Adrenal gland (tissue), 12 donors: ENCODE results near the gene ATP5PF. TPM values are rescaled to one million over a fixed set of nuclear protein-coding genes. Genes with fewer than 3 reads are reported as not detected.

Source experiments
- DNase-seq, 7 donors: peaks; one replicate each; pipeline ENCODE4 v3.0.0-alpha.2; 2019 to 2020
- H3K27ac ChIP-seq, 5 donors: fragments of 200-600 bp; sonication (generic) in 4 of 5; 1 replicate in 3 of 5; 2 replicates in 2 of 5; pipeline versions ENCODE4 v1.5.1 to v1.8.0; 2016 to 2020; ENCODE audit warnings: mild to moderate bottlenecking in 1 of 5
- H3K27me3 ChIP-seq: fragments of 200-600 bp; 2 replicates; pipeline ENCODE4 v1.8.0; 2021
- H3K36me3 ChIP-seq, 2 donors: fragments of 200-600 bp; replicated peaks in 1 of 2; 1 replicate in 1 of 2; 2 replicates in 1 of 2; pipeline versions ENCODE4 v1.5.1 to v1.8.0; 2018 to 2022
- H3K4me1 ChIP-seq, 2 donors: fragments of 200-600 bp; replicated peaks in 1 of 2; 1 replicate in 1 of 2; 2 replicates in 1 of 2; pipeline versions ENCODE4 v1.5.1 to v1.8.0; 2018 to 2021
- H3K4me3 ChIP-seq, 4 donors: fragments of 200-600 bp; sonication (generic) in 3 of 4; one replicate each; pipeline ENCODE4 v1.5.1; 2016 to 2018
- H3K9me3 ChIP-seq, 3 donors: fragments of 200-600 bp; sonication (generic) in 1 of 3; replicated peaks in 1 of 3; 1 replicate in 2 of 3; 2 replicates in 1 of 3; pipeline versions ENCODE4 v1.5.1 to v1.8.0; 2016 to 2021
- CTCF ChIP-seq, 6 experiments: fragments of 450-650 bp in 4 of 6; fragments of 200-600 bp in 2 of 6; sonication (generic) in 1 of 6; IDR thresholded peaks; 1 replicate in 5 of 6; 2 replicates in 1 of 6; pipeline versions ENCODE4 v1.5.1 to v1.8.0; 2016 to 2021; ENCODE audit warnings: antibody characterized with exemption in 6 of 6, mild to moderate bottlenecking in 2 of 6, moderate library complexity in 1 of 6
- POLR2A ChIP-seq, 2 donors: fragments of 450-650 bp; IDR thresholded peaks; one replicate each; pipeline ENCODE4 v1.6.1; 2017; ENCODE audit warnings: antibody characterized with exemption in 2 of 2, mild to moderate bottlenecking in 2 of 2, moderate library complexity in 1 of 2
- WGBS, 4 donors: extraction: QIAGEN DNeasy Blood & Tissue Kit in 2 of 4; methylation state at CpG; one replicate each; pipeline versions ENCODE4 v1.1.5 to v1.1.7; 2013 to 2017; 5-methylcytosine and 5-hydroxymethylcytosine counted together
- intact Hi-C, 2 donors: fragments of 100-400 bp; cut with DNase I; formaldehyde crosslinking; loops; one replicate each; pipeline versions ENCODE4 v1.14.1 to v1.15.0; 2022 to 2023
- polyA plus RNA-seq, 3 donors: library from polyadenylated mRNA; stranded (reverse); fragments of 200-250 nt in 2 of 3; fragments of 350-450 nt in 1 of 3; fragmentation: Illumina TruSeq in 1 of 3; extraction: RNeasy Lipid Tissue Mini Kit (QIAGEN cat#74804) in 1 of 3; gene quantifications; one replicate each; pipeline ENCODE4 v1.2.3, GENCODE V29; 2013 to 2014
- total RNA-seq, 9 donors: library from RNA; depleted of rRNA in 4 of 9; stranded (reverse); fragments of >200 nt in 4 of 9; fragments of 120-200 nt in 1 of 9; fragmentation: NEBNext Ultra II Directional in 1 of 9; extraction: Animal tissue kit (Norgen Biotek cat#: 25700) in 1 of 9; gene quantifications; one replicate each; pipeline versions ENCODE4 v1.1.0 to v1.2.4, GENCODE V29; 2013 to 2023
- donor health status: healthy with polysubstance abuse.
- donor health status: Bipolar disorder and iron deficiency.
- donor health status: DM: yes; HTN: yes; CAD: no.
- donor health status: DM: no; HTN: no; CAD: no.
- donor health status: DM: no; HTN: no; CAD: no.
- donor health status: DM: yes; HTN: yes; CAD: no.

Gene ATP5PF
- total and polyA plus RNA-seq, 12 donors = 88.5 to 552 (median 193) TPM

DNA sequence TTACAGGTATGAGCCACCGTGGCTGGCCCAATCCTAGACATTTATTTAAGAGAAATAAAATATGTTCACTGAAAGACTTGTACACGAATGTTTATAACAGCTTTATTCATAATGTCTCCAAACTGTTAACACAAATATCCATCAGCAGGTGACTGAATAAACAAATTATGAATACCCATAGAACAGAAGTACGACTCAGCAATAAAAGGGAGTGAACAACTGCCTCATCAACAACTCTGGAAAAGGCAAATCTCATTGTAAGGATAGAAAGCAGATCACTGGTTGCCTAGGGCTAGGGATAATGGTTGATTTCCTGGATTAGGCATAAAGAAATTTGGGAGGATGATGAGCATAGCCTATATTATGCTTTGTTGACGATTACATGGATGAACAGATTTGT is 41.7 kb upstream of the ATP5PF start:
- WGBS, 4 donors = 77 to 83% (median 82%) methylated on average over 4 of the region's 4 CpGs
- Histone ChIP-seq H3K27ac (no peak overlapping the region), H3K4me3 (no peak overlapping the region), H3K4me1 (no peaks in the 10 kb centered on the region), H3K36me3 (no peaks in the 10 kb centered on the region), H3K9me3 (no peaks in the 10 kb centered on the region), H3K27me3 (no peaks in the 10 kb centered on the region)
- intact Hi-C loops = no loop called here
- no peak for DNase-seq
- TF ChIP-seq CTCF (IDR thresholded peaks at IDR 0.05) (no peak), POLR2A (IDR thresholded peaks at IDR 0.05) (no peak)

DNA sequence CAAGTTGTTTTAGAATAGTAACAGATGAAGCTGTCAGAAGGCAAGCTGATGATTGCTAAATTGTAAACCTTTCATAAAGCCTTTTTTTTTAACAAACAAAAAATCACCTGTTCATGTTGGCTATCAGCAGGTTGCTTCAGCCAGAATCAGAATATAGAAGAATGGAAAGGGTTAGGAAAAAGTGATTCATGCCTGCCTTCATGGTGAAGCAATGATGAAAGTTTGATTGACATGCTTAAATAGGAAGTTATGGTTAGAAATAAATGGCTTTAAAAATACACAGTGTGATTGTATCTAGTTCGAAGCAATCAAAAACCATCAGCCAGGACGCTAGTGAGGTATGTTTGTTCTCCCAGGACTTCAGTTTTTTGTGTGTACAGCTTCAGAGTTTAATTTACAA is 38.0 kb upstream of the ATP5PF start:
- DNase-seq = no peak
- no peaks in the 10 kb centered on the region for H3K4me1 ChIP-seq
- intact Hi-C loops = no loop called here
- H3K36me3 ChIP-seq = no peaks in the 10 kb centered on the region
- no peaks in the 10 kb centered on the region for H3K27me3 ChIP-seq
- H3K4me3 ChIP-seq = no peak overlapping the region
- 60 to 68% (median 65%) methylated on average over 2 of the region's 2 CpGs for WGBS, 4 donors
- H3K9me3 ChIP-seq = no peaks in the 10 kb centered on the region
- no peak for TF ChIP-seq POLR2A (IDR thresholded peaks at IDR 0.05)
- TF ChIP-seq CTCF (IDR thresholded peaks at IDR 0.05) = no peak
- H3K27ac ChIP-seq = no peak overlapping the region

DNA sequence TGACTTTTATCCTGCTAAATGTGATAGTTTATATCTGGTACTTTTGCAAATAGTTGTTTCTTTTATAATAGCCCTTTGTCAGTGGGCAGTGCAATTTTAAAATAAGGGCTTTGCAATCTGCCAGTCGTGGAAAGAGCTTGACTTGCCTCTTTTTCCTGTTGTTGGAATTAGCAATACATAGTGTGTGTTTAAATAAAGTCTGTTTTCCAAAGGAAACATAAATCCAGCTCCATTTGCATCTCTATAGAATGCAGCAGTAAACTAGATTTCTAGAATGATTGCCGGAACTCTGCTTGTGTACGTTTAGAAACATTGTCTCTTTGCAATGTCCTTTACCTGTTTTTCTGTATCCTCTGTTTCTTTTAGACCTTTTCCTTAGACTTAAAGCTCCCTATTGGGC is 33.2 kb upstream of the ATP5PF start:
- Histone ChIP-seq H3K4me1 (no peaks in the 10 kb centered on the region), H3K36me3 (peaks cover 0 to 24% of the 10 kb centered on the region in 2 donors), H3K9me3 (no peaks in the 10 kb centered on the region), H3K27ac (no peak overlapping the region), H3K4me3 (no peak overlapping the region), H3K27me3 (no peaks in the 10 kb centered on the region)
- WGBS, 4 donors = 79 to 94% (median 92%) methylated on average over 3 of the region's 3 CpGs
- intact Hi-C loops = no loop called here
- TF ChIP-seq POLR2A (IDR thresholded peaks at IDR 0.05) (no peak), CTCF (IDR thresholded peaks at IDR 0.05) (no peak)
- no peak for DNase-seq

DNA sequence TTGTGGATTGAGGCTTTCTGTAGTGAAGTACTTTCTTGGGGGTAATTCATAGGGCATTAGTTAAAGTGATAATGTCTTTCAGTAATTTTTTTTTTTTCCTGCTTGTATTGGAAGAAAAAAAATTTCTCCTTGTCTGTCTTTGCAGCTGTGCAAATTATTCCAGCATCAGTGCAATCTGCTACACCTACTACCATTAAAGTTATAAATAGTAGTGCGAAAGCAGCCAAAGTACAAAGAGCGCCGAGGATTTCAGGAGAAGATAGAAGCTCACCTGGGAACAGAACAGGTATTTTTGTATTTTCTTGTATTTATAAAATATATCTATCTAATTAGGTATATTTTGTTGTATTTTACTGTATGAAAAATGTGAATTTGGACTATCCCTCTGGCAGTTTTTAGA is 29.4 kb upstream of the ATP5PF start:
- H3K9me3 ChIP-seq = no peaks in the 10 kb centered on the region
- H3K27me3 ChIP-seq = no peaks in the 10 kb centered on the region
- H3K4me3 ChIP-seq = no peak overlapping the region
- intact Hi-C loops = no loop called here
- H3K36me3 ChIP-seq = peaks cover 0 to 29% of the 10 kb centered on the region in 2 donors
- H3K27ac ChIP-seq = no peak overlapping the region
- no peak for DNase-seq
- TF ChIP-seq CTCF (IDR thresholded peaks at IDR 0.05) = no peak
- no peak for TF ChIP-seq POLR2A (IDR thresholded peaks at IDR 0.05)
- 94 to 99% (median 98%) methylated on average over 3 of the region's 3 CpGs for WGBS, 4 donors
- peaks cover 0 to 11% of the 10 kb centered on the region in 2 donors for H3K4me1 ChIP-seq
